Uterus (tissue), 4 donors: ENCODE data around the gene P2RX3. TPM values are rescaled to one million over a fixed set of nuclear protein-coding genes. Genes with fewer than 3 reads are reported as not detected.

Experiments
- DNase-seq, 2 donors: peaks; one replicate each; pipeline ENCODE4 v3.0.0-alpha.2; 2019 to 2020
- H3K27ac ChIP-seq, 2 donors: fragments of 200-600 bp; sonication (generic); 1 replicate in 1 of 2; 2 replicates in 1 of 2; pipeline ENCODE4 v1.5.1; 2016 to 2018
- H3K27me3 ChIP-seq, 2 donors: fragments of 200-600 bp; sonication (generic); one replicate each; pipeline ENCODE4 v1.5.1; 2018 to 2019; ENCODE audit warnings: control low read depth in 1 of 2
- H3K36me3 ChIP-seq, 2 donors: fragments of 200-600 bp; sonication (generic); one replicate each; pipeline ENCODE4 v1.5.1; 2019; ENCODE audit warnings: control low read depth in 1 of 2
- H3K4me1 ChIP-seq, 2 donors: fragments of 200-600 bp; sonication (generic); one replicate each; pipeline ENCODE4 v1.5.1; 2018 to 2019; ENCODE audit warnings: control low read depth in 1 of 2
- H3K4me3 ChIP-seq, 2 donors: fragments of 200-600 bp; sonication (generic); 1 replicate in 1 of 2; 2 replicates in 1 of 2; pipeline ENCODE4 v1.5.1; 2018 to 2019; ENCODE audit warnings: mild to moderate bottlenecking in 1 of 2
- H3K9me3 ChIP-seq, 2 donors: fragments of 200-600 bp; sonication (generic); one replicate each; pipeline ENCODE4 v1.5.1; 2019; ENCODE audit warnings: control low read depth in 1 of 2
- POLR2A ChIP-seq, 2 donors: fragments of 450-650 bp; IDR thresholded peaks; one replicate each; pipeline ENCODE4 v1.6.1; 2016; ENCODE audit warnings: antibody characterized with exemption in 2 of 2, mild to moderate bottlenecking in 1 of 2, moderate library complexity in 1 of 2
- intact Hi-C: fragments of 100-400 bp; cut with DNase I; formaldehyde crosslinking; loops from one replicate; pipeline ENCODE4 v1.15.1; 2023; ENCODE audit warnings: low total_unique reads
- total RNA-seq, 4 donors: library from RNA; depleted of rRNA in 3 of 4; stranded (reverse); fragments of >200 nt in 3 of 4; gene quantifications; one replicate each; pipeline versions ENCODE4 v1.1.0 to v1.2.4, GENCODE V29; 2014 to 2023
- TF ChIP-seq, protein P1 (sequence below), 4 experiments: fragments of 200-600 bp in 2 of 4; fragments of 450-650 bp in 2 of 4; sonication (generic) in 2 of 4; IDR thresholded peaks; one replicate each; pipeline ENCODE4 v1.5.1; 2016 to 2019; ENCODE audit warnings: antibody characterized with exemption in 4 of 4, mild to moderate bottlenecking in 2 of 4, moderate library complexity in 1 of 4
- donor health status: DM: yes; HTN: yes; CAD: no.

The P2RX3 gene
- total RNA-seq, 4 donors from 2014 or later = 0.69 TPM; not detected in 3

DNA sequence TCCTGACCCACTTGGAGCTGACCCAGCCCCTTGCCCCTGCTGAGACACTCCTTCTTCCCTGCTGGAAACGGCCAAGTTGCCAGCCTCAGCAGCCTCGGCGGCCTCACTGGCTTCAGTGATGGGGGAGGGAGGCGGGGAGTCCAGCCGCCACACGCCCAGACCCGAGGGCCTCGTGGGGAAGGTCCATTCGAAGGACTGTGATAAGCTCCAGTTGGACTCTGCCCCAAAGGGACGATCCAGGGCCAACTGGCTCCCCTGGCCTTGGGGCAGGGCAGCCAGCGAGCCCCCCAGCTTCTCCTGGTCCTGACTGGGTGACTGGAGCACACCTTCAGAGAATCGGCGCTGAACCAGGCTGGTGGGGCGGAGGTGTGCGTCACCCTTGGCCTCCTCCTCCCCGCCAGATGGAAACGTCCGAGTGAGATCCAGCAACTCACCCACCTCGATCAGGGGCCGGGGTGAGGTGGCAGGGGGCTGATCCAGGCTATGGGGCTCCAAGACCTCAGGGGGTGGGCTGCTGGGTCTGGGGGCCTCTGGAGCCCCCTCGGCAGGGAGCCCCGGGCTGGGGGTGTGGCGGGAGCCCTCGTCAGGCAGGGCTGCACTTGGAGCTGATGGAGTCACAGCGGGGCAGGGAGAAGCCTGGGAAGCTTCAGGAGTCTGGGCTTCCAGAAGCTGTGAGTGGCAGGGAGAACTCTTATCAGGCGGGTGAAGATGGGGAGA, 24.9 kb upstream of the P2RX3 start:
- intact Hi-C loops = no loop called here
- Histone ChIP-seq H3K4me1 (peaks cover 22 to 28% of the 10 kb centered on the region in 2 donors), H3K27me3 (no peaks in the 10 kb centered on the region), H3K4me3 (no peak overlapping the region), H3K27ac (peak overlapping the region; percentile 91 to 95), H3K36me3 (no peaks in the 10 kb centered on the region), H3K9me3 (no peaks in the 10 kb centered on the region)
- DNase-seq = no peak
- TF ChIP-seq, protein P1, sequence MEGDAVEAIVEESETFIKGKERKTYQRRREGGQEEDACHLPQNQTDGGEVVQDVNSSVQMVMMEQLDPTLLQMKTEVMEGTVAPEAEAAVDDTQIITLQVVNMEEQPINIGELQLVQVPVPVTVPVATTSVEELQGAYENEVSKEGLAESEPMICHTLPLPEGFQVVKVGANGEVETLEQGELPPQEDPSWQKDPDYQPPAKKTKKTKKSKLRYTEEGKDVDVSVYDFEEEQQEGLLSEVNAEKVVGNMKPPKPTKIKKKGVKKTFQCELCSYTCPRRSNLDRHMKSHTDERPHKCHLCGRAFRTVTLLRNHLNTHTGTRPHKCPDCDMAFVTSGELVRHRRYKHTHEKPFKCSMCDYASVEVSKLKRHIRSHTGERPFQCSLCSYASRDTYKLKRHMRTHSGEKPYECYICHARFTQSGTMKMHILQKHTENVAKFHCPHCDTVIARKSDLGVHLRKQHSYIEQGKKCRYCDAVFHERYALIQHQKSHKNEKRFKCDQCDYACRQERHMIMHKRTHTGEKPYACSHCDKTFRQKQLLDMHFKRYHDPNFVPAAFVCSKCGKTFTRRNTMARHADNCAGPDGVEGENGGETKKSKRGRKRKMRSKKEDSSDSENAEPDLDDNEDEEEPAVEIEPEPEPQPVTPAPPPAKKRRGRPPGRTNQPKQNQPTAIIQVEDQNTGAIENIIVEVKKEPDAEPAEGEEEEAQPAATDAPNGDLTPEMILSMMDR (IDR thresholded peaks at IDR 0.05) = no peak
- TF ChIP-seq POLR2A (IDR thresholded peaks at IDR 0.05) = no peak

DNA sequence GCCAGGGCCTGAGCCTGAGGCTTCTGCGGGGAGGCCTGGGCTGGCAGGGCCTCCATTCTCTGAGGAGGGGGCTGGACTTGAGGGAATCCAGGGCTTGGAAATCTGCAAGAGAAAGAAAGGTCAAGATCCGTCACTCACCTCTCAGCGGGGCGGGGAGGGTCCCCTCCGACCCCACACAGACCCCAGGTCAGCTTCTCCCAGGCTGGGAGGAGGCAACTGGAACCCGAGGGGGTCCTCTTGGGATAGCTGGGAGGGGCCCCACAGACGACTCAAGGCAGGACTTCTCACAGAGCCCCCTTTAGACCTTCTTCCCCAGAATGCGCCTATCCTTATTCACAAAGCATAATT, 24.4 kb upstream of the P2RX3 start:
- H3K27me3 ChIP-seq = no peaks in the 10 kb centered on the region
- H3K36me3 ChIP-seq = no peaks in the 10 kb centered on the region
- H3K4me1 ChIP-seq = peaks cover 25 to 28% of the 10 kb centered on the region in 2 donors
- no peak overlapping the region for H3K4me3 ChIP-seq
- DNase-seq = no peak
- TF ChIP-seq, protein P1 (IDR thresholded peaks at IDR 0.05) = no peak
- no peaks in the 10 kb centered on the region for H3K9me3 ChIP-seq
- H3K27ac ChIP-seq = peak overlapping the region; percentile 91 to 95
- intact Hi-C loops = no loop called here

DNA sequence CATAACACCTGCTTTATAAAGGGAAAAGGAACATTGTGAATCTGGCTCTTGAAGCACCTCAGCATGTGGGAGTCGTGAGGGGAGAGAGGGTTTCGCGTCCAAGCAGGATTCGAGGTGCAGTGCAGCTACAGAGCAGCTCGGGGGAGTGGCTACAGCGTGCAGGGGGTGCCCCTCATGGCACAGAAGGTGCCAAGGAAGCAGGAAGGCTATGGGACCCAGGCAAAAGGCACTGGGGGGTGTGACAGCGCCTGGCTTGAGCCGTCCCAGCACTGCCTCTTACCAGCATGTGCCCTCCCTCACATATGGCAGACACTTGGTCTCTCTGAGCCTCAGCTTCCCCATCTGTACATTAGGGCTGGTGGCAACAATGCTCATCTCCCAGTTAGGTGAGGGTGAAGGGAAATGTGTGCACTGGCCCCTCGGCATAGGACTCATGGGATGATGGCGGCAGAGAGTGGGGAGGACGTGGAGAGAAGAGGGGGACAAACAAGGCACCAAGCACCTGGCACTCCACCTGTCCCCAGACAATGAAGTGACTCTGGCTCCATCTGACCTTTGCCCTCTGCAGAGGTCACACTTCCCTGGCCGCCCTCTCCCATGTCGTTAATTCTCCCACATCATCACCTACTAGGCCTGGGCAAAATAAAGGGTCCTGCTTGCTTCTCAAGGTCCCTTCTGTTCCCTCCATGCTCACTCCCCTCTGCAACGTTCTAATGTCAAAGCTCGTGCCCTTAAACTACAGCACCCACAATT, 23.8 kb upstream of the P2RX3 start:
- DNase-seq = no peak
- intact Hi-C loops = no loop called here
- no peaks in the 10 kb centered on the region for H3K9me3 ChIP-seq
- H3K36me3 ChIP-seq = no peaks in the 10 kb centered on the region
- no peak overlapping the region for H3K27ac ChIP-seq
- peaks cover 27 to 28% of the 10 kb centered on the region in 2 donors for H3K4me1 ChIP-seq
- H3K27me3 ChIP-seq = no peaks in the 10 kb centered on the region
- no peak overlapping the region for H3K4me3 ChIP-seq
- TF ChIP-seq POLR2A (IDR thresholded peaks at IDR 0.05) = no peak
- TF ChIP-seq, protein P1 (IDR thresholded peaks at IDR 0.05) = no peak

DNA sequence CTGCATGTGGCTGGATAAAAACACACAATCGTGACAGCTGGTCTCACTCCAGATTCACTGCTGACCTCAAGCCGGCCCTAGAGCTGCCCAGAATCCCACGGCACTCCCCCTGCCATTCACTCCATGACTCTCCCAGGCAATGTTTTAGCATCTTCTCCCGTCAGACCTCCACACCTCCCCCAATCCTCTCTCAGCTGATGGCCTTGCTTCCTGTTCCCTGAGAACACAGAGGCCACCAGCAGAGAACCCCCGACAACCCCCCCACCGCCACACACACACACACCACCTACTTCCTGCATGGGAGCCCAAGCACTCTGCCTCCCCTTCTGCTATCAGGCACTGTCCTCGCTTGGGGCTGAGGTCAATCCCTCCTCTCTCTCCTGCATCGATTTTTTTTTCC, 22.7 kb upstream of the P2RX3 start:
- no peak for DNase-seq
- Histone ChIP-seq H3K9me3 (no peaks in the 10 kb centered on the region), H3K27me3 (no peaks in the 10 kb centered on the region), H3K27ac (peak overlapping the region; percentile 49 to 62), H3K36me3 (no peaks in the 10 kb centered on the region), H3K4me1 (peaks cover 27 to 29% of the 10 kb centered on the region in 2 donors), H3K4me3 (no peak overlapping the region)
- intact Hi-C loops = no loop called here
- TF ChIP-seq, protein P1 (IDR thresholded peaks at IDR 0.05) = no peak
- TF ChIP-seq POLR2A (IDR thresholded peaks at IDR 0.05) = no peak

DNA sequence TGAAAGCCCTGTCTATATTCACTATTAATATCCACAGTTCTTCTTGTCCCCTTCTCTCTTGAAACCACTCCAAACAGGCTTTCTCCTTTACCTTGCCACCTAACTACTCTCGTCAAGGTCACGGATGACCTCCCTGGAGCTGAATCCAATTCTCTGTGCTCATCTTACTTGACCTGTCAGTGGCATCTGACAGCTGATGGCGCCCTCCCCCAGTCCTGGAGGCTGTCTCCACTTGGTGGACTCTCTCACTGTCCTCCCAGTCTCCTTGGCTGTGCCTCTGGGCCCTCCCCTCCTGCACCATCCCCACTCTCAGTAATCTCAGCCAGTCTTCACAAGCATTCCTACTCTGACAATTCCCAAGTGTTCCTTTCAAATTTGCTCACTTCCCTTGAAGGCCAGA, 22.1 kb upstream of the P2RX3 start:
- no peak for TF ChIP-seq POLR2A (IDR thresholded peaks at IDR 0.05)
- TF ChIP-seq, protein P1 (IDR thresholded peaks at IDR 0.05) = no peak
- H3K27me3 ChIP-seq = no peaks in the 10 kb centered on the region
- DNase-seq = no peak
- H3K4me3 ChIP-seq = no peak overlapping the region
- no peaks in the 10 kb centered on the region for H3K9me3 ChIP-seq
- H3K27ac ChIP-seq = peak overlapping the region; percentile 49 to 62
- no peaks in the 10 kb centered on the region for H3K36me3 ChIP-seq
- H3K4me1 ChIP-seq = peaks cover 26 to 27% of the 10 kb centered on the region in 2 donors
- intact Hi-C loops = no loop called here
